Cortex of kidney (tissue), 1 donor: ENCODE data around the gene NIBAN1.
"Not testable (repeated sequence)": the region's sequence is repeated elsewhere in the genome, so short reads cannot be mapped to it uniquely, and the experiment has no call there.

Experiments
- DNase-seq: peaks from one replicate; lab custom pipeline; 2025; lab: John Stamatoyannopoulos, UW

The NIBAN1 gene

GRCh38 chr1:184973272-184974055 is 844 bp downstream of the NIBAN1 start:
- DNase-seq = no peak

- no peak for DNase-seq
Observed at GRCh38 chr1:184972315-184973055, 1.8 kb downstream of the NIBAN1 start.

- DNase-seq = no peak
Observed at GRCh38 chr1:184971522-184972265, 2.6 kb downstream of the NIBAN1 start.

- no peak for DNase-seq
Observed at GRCh38 chr1:184970691-184971161, 3.6 kb downstream of the NIBAN1 start.

GRCh38 chr1:184966989-184967388 is 7.3 kb downstream of the NIBAN1 start:
- no peak for DNase-seq

- DNase-seq = no peak
Observed at GRCh38 chr1:184965944-184966860, 8.1 kb downstream of the NIBAN1 start.

GRCh38 chr1:184965439-184965838 is 8.9 kb downstream of the NIBAN1 start:
- DNase-seq = no peak

GRCh38 chr1:184959626-184960025 is 14.7 kb downstream of the NIBAN1 start:
- DNase-seq = no peak

GRCh38 chr1:184958554-184959353 is 15.6 kb downstream of the NIBAN1 start:
- DNase-seq = no peak

- DNase-seq = not testable (repeated sequence)
Observed at GRCh38 chr1:184957901-184958300, 16.4 kb downstream of the NIBAN1 start.

- DNase-seq = no peak
Observed at GRCh38 chr1:184956999-184957700, 17.2 kb downstream of the NIBAN1 start.

GRCh38 chr1:184954232-184954995 is 19.9 kb downstream of the NIBAN1 start:
- no peak for DNase-seq

- no peak for DNase-seq
Observed at GRCh38 chr1:184953600-184954219, 20.6 kb downstream of the NIBAN1 start.

GRCh38 chr1:184952428-184952827 is 21.9 kb downstream of the NIBAN1 start:
- DNase-seq = no peak

- no peak for DNase-seq
Observed at GRCh38 chr1:184951788-184952187, 22.5 kb downstream of the NIBAN1 start.

- no peak for DNase-seq
Observed at GRCh38 chr1:184950906-184951305, 23.4 kb downstream of the NIBAN1 start.

GRCh38 chr1:184950227-184950626 is 24.1 kb downstream of the NIBAN1 start:
- DNase-seq = no peak

- DNase-seq = no peak
Observed at GRCh38 chr1:184947497-184948256, 26.6 kb downstream of the NIBAN1 start.
